Stomach (tissue), 4 donors: Measurements from ENCODE around the gene CXCR2.
"Not testable (repeated sequence)": the region's sequence is repeated elsewhere in the genome, so short reads cannot be mapped to it uniquely, and the experiment has no call there.

Source experiments
- CTCF ChIP-seq, 7 experiments: fragments of 450-650 bp in 4 of 7; fragments of 200-600 bp in 3 of 7; sonication (generic) in 3 of 7; IDR thresholded peaks; one replicate each; pipeline ENCODE4 v1.5.1; 2016 to 2019; ENCODE audit warnings: antibody characterized with exemption in 7 of 7, control low read depth in 2 of 7, mild to moderate bottlenecking in 1 of 7
- POLR2A ChIP-seq, 4 donors: fragments of 450-650 bp; IDR thresholded peaks; one replicate each; pipeline ENCODE4 v1.6.1; 2016; ENCODE audit warnings: antibody characterized with exemption in 4 of 4, control low read depth in 2 of 4, mild to moderate bottlenecking in 1 of 4, moderate library complexity in 1 of 4
- POLR2AphosphoS5 ChIP-seq, 3 donors: sonication (generic); formaldehyde crosslinking; IDR thresholded peaks; one replicate each; pipeline ENCODE4 v1.6.1; 2016; ENCODE audit warnings: antibody characterized with exemption in 3 of 3

GRCh38 chr2:218171744-218172143 is 45.9 kb downstream of the CXCR2 start:
- TF ChIP-seq POLR2AphosphoS5, CTCF, POLR2A (IDR thresholded peaks at IDR 0.05): not testable (repeated sequence)
